HG03469 (cell line): Measurements from ENCODE around the gene SHISAL2A.
A peak's percentile ranks its signal among the peaks of the same experiment; 100 is the strongest.
"Not testable (repeated sequence)": the region's sequence is repeated elsewhere in the genome, so short reads cannot be mapped to it uniquely, and the experiment has no call there.

Experiments
- ATAC-seq: cut with Tn5 transposase; IDR thresholded peaks from one replicate; pipeline ENCODE4 v1.9.1; 2021; ENCODE audit warnings: mild to moderate bottlenecking, moderate library complexity, moderate number of reproducible peaks; ENCODE audit not compliant: unreplicated experiment

SHISAL2A gene

DNA sequence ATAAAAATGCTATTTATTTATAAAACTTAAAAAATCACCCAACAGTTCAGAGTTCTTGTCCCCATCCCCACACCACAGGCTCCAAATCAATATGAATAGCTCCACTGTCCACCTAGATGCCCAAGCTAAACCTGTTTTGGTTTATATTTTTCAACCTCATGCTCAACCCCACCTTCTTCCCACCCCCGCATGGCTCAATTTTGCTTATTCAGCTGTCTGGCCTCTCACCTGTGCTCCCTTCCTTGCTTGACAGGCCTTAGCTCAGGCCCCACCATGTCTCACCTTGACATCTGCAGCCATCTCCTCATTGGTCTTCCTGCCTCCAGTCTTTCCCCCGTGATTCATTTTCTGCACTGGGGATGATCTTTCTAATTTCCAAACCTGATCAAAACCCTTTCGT, 47.4 kb downstream of the SHISAL2A start:
- ATAC-seq = no peak

DNA sequence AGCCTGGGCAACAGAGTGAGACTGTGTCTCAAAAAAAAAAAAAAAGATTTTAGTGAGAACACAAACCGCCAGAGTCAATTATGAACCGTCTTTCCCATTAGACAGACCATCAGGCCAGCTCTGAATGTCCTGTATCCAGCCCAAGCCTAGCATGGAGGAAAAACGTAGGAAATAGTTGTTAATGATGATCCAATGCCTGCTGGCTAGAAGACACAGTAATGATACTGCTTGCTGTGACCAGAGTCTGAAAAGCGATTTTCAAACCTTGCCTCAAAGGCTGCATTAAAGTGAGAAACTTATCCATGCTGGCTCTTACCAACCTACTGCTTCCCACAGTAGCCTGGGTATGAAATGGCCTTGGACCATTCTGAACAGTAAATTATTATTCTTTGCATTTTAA, 48.2 kb downstream of the SHISAL2A start:
- no peak for ATAC-seq

DNA sequence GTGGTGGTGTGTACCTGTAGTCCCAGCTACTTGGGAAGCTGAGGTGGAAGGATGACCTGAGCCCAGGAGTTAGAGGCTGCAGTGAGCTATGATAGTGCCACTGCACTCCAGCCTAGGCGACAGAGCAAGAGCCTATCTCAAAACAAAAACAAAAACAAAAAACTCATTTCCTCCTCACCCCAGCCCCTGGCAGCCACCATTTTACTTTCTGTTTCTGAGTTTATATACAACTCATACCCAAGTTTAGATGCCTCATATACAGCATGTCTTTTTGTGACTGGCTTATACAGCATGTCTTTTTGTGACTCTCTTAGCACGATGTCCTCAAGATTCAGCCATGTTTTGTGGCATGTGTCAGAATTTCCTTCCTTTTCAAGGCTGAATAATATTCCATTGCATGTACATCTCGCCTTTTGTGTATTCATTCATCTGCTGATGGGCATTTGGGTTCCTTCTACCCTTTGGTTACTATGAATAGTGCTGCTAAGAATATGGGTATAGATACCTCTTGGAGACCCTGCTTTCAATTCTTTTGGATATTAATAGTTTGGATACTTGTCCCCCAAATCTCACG, 50.5 kb downstream of the SHISAL2A start:
- no peak for ATAC-seq

- no peak for ATAC-seq
Measured at GRCh38 chr1:52684545-52684944, 51.6 kb downstream of the SHISAL2A start.

DNA sequence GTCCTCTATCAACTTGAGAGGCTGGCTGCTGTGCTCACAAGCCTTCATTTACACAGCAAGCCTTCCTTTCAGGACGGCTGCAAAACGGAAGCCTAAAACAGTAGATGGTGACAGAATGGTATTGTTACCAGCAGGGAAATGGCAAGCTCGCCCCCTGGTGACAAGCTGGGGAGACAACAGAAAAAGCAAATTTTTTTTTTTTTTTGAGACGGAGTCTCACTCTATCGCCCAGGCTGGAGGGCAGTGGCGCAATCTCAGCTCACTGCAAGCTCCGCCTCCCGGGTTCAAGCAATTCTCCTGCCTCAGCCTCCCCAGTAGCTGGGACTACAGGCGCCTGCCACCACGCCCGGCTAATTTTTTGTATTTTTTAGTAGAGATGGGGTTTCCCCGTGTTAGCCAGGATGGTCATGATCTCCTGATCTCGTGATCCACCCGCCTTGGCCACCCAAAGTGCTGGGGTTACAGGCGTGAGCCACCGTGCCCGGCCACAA, 53.3 kb downstream of the SHISAL2A start:
- peak; percentile 60 for ATAC-seq

- no peak for ATAC-seq
Measured at GRCh38 chr1:52686830-52687229, 53.9 kb downstream of the SHISAL2A start.

DNA sequence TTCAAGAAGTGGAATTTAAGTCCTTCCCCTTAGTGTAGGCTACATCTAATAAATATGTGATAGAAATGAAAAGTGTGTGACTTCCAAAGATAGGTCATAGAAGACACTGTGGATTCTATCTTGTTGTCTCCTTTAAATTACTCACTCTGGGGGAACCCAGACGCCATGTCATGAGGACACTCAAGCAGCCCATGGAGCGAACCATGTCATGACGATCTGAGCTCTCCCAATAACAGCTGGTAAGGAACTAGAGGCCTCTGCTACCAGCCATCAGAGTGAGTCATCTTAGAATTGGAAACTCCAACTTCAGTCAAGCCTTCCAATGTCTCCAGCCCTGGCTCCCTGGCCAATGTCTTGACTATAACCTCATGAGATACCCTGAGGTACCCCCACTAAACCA, 58.9 kb downstream of the SHISAL2A start:
- no peak for ATAC-seq

- ATAC-seq = no peak
Measured at GRCh38 chr1:52692697-52693096, 59.7 kb downstream of the SHISAL2A start.

GRCh38 chr1:52693351-52693750, 60.4 kb downstream of the SHISAL2A start:
- ATAC-seq = not testable (repeated sequence)

GRCh38 chr1:52693843-52694242, 60.9 kb downstream of the SHISAL2A start:
- ATAC-seq = no peak

- no peak for ATAC-seq
Measured at GRCh38 chr1:52695627-52696026, 62.7 kb downstream of the SHISAL2A start.

DNA sequence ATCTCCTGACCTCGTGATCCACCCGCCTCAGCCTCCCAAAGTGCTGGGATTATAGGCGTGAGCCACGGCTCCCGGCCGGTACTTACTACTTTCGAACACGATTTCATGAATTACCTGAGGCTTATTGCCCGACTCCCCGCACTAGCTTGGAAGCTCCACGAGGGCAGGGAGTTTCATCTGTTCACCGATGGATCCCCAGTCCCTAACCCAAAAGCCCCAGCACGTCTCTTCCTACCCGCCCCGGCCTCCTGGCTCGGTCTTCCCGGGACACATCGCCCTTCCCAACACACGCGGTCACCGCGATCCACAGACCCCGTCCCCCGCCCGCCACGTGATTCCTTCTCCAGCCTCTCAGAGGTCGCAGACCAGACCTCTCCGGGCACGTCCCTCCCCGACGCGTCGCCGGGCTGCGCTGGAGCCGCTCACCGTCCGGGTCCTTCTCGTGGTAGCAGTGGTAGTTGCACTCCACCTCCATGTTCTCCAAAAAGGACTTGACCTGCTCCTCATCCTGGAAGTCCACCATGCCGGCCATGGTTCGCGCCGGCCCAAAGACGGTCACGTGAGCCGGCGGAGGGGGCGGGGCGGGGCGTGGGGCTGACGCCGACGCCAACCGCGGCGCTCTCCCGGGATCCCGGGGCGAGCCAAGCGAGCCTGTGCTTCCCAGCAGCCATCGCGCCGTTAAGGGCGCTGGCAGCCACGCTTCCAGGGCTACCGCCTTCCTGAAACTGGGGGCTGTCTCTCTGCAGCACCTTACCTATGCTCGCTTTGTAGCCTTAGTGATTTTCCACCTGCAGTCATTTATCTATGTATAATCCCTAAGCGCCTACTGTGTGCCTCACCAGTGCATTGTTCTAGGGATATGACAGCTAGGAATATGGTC, 65.1 kb downstream of the SHISAL2A start, which contains the start of gene COA7:
Gene COA7, minus strand, starts transcription at position 553 of the 880 bp plus-strand sequence. Its CDS starts 21 bp downstream, at position 532.
- ATAC-seq = no peak

DNA sequence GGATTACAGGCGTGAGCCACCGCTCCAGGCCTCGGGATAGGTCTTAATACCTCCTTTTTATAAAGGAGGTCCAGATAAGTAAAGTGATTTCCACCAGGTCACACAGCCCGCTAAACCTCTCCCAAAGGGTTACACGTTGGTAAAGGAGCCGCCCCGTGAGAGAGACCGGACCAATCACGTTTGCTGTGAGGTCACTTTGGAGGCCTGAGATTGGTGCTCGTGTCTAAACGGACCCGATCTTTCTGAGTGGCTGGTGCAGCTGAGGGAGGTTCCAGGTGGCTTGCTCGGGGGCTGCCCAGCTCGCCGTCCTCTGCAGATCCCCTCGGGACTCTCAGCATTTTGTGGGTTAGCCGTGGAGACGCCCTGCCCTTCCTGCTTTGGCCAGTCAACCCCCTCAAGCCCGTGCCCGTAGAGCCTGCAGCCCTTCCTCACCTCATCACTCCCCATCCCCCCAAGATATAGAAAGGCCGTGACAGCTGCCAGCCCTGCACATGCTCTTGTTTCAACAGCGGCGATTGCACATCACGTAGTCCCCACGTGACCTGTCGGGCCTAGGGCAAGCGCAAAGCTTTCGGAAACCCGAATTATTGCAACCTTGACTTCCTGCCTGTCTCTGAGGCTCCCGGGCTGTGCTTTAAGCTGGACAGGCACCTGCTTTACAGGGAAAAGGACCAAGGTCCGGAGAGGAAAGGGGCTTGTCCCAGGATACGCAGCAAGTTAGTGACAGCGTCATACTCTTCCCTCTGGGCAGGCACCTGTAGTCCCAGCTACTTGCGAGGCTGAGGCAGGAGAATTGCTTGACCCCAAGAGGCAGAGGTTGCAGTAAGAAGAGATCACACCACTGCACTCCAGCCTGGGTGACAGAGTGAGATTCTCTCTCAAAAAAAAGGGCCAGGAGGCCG, 70.2 kb downstream of the SHISAL2A start:
- ATAC-seq = peak; percentile 79

DNA sequence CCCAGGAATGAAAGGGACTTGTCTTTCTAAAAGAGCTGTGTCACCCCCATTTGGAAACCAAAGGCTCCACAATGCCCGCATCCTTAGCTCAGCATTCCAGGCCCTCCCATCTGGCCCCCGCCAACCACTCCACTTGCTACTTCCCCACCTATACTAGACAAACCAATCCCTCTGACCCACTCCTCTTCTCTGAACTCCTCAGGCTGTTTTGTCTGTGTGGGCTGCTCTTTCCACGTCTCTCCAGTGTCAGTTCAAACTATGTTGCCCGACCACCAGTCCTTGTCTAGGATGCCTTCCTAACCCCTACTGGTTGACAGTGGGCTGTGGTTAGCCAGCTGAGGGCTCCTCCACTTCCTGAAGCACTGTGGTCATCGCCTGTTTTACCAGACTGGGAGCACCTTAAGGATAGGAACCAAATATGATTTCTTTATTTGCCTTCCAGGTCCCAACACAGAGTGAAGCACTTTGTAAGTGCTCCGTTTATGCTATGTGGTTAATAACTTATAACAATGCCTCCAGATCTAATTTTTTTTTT, 73.2 kb downstream of the SHISAL2A start:
- no peak for ATAC-seq
